Bronchial epithelial cell (primary cell): ENCODE measurements around the gene TMCO6. TPM values are rescaled to one million over a fixed set of nuclear protein-coding genes. Genes with fewer than 3 reads are reported as not detected.

Experiments used
- DNase-seq: peaks from one replicate; pipeline ENCODE4 v3.0.0-alpha.2; 2010; ENCODE audit warnings: low read depth
- FAIRE-seq: peaks from 2 replicates; lab custom pipeline; 2011; peaks lifted over from hg19 to GRCh38; lab: Jason Lieb, UNC
- H3K27me3 ChIP-seq: 2 replicates; pipeline ENCODE4 v1.5.1; 2011; ENCODE audit warnings: low read length; ENCODE audit not compliant: control insufficient read depth, insufficient read depth
- H3K36me3 ChIP-seq: 2 replicates; pipeline ENCODE4 v1.5.1; 2011; ENCODE audit warnings: low read length; ENCODE audit not compliant: control insufficient read depth, insufficient read depth
- H3K4me3 ChIP-seq: 2 replicates; pipeline ENCODE4 v1.5.1; 2011; ENCODE audit warnings: mild to moderate bottlenecking, low read depth, low read length, control low read depth
- total RNA-seq: library from RNA; depleted of rRNA; stranded (reverse); fragments of >200 nt; gene quantifications from 2 replicates; pipeline ENCODE4 v1.2.1, GENCODE V29; 2014
- TF ChIP-seq, protein P1 (sequence below): IDR thresholded peaks from 2 replicates; pipeline ENCODE4 v1.5.1; 2011; ENCODE audit warnings: mild to moderate bottlenecking, moderate library complexity, low read length, control low read depth, inconsistent platforms; ENCODE audit not compliant: insufficient read depth, severe bottlenecking

Gene TMCO6
- total RNA-seq, 1 donor from 2014 or later: 18.2 TPM

DNA sequence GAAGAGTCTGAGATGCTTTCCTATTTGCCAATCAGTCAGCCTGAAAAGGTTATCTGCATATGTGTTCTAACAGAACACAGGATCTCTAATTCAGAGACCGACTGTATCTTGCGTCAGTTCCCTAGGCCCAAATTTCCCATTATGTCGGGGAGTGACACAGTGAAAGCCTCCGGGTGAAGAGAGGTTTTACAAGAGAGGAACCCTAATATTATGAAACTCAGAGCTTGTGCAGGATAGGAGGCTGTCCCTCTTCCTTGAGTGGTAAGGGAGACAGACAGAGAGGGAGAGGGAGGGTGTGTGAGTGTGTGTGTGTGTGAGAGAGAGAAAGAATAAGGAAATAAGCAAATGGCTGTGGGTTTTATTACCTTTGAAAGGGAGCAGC is 8.2 kb upstream of the TMCO6 start:
- no peaks in the 10 kb centered on the region for H3K36me3 ChIP-seq
- H3K27me3 ChIP-seq: no peaks in the 10 kb centered on the region
- H3K4me3 ChIP-seq: no peak overlapping the region
- TF ChIP-seq, protein P1, sequence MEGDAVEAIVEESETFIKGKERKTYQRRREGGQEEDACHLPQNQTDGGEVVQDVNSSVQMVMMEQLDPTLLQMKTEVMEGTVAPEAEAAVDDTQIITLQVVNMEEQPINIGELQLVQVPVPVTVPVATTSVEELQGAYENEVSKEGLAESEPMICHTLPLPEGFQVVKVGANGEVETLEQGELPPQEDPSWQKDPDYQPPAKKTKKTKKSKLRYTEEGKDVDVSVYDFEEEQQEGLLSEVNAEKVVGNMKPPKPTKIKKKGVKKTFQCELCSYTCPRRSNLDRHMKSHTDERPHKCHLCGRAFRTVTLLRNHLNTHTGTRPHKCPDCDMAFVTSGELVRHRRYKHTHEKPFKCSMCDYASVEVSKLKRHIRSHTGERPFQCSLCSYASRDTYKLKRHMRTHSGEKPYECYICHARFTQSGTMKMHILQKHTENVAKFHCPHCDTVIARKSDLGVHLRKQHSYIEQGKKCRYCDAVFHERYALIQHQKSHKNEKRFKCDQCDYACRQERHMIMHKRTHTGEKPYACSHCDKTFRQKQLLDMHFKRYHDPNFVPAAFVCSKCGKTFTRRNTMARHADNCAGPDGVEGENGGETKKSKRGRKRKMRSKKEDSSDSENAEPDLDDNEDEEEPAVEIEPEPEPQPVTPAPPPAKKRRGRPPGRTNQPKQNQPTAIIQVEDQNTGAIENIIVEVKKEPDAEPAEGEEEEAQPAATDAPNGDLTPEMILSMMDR: no peak
- DNase-seq: no peak
- no peak for FAIRE-seq

DNA sequence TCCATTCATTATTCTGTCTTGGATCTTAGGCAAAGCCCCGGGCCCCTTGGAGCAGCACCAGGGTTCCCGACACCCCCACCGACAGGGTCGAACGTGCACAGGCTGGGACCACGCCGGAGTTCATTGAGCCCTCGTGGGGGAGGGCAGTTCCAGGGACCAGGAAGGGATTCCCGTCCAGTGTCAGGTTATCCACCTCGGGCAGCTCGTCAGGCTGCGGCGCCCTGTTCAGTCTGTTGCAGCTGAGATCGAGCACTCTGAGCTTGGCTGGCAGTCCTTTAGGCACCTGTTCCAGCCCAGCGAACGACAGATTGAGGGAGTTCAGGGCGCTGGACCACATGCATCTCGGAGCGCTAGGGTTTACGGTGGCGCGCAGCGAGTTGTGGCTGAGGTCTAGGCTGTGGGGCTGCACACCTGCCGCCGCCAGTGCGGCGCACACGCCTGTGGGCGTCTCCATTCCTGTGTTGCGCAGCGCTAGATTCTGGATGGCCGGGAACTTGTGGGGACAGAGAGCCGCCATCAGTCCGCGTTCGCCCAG is 7.4 kb upstream of the TMCO6 start:
- Histone ChIP-seq H3K4me3 (peak overlapping the region; percentile 23), H3K27me3 (no peaks in the 10 kb centered on the region), H3K36me3 (no peaks in the 10 kb centered on the region)
- FAIRE-seq (no peak), DNase-seq (no peak)
- TF ChIP-seq, protein P1: peak; percentile 3

DNA sequence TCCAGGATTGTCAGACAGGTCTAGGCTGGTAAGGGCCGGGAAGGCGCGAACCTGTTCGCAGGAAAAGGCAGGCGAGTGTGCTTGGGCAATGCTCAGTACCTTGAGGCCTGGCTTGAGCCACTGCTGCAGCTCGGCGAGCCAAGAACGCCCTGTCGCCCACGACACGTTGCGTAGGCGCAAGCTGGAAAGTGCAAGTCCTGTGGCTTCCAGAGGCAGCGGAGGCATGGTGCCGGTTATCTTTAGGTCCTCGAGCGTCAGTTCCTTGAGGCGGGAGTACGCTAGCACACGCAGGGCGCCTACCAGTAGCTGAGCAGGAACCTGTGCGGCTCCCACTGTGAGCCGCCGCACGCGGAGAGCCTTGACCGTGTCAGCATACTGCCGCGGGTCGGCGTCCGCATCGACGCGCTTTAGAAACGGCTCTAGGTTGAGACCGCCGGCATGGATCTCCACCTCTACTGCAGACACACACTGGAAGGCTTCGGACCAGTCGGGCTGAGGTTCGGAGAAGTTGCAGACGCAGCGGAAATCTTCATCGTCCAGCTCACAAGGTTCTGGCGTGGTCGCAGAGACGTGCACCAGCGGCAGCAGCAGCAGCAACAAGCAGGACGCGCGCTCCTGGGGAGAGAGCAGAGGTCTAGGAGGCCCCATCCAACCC is 6.8 kb upstream of the TMCO6 start:
- Histone ChIP-seq H3K27me3 (no peaks in the 10 kb centered on the region), H3K4me3 (peak overlapping the region; percentile 23), H3K36me3 (no peaks in the 10 kb centered on the region)
- FAIRE-seq (no peak), DNase-seq (peak; percentile 79)
- TF ChIP-seq, protein P1: no peak

DNA sequence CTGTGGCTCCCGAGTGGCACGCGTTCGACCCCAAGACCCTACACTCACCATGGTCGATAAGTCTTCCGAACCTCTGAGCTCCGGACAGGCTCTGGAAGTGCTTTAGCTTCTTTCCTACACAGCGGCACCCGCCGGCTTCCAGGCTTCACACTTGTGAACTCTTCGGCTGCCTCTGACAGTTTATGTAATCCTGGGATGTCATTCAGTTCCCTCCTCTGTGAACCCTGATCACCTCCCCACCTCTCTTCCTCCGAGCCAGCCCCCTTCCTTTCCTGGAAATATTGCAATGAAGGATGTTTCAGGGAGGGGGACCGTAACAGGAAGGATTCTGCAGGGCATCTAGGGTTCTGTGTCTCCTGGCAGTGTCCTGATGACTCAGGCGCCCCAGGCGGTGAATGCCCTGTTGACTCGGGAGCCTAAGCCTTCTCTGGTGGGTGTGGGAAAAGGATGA is 6.2 kb upstream of the TMCO6 start, which contains the start of gene CD14:
CD14 (minus strand) TSS at position 155 of the 451 bp plus-strand sequence; CDS start at position 51, 104 bp downstream.
- peak; percentile 61 for DNase-seq
- H3K4me3 ChIP-seq: peak within 1 kb of the TSS; percentile 23
- no peaks in the 10 kb centered on the region for H3K27me3 ChIP-seq
- no peak for FAIRE-seq
- TF ChIP-seq, protein P1: no peak
- no peaks in the 10 kb centered on the region for H3K36me3 ChIP-seq

DNA sequence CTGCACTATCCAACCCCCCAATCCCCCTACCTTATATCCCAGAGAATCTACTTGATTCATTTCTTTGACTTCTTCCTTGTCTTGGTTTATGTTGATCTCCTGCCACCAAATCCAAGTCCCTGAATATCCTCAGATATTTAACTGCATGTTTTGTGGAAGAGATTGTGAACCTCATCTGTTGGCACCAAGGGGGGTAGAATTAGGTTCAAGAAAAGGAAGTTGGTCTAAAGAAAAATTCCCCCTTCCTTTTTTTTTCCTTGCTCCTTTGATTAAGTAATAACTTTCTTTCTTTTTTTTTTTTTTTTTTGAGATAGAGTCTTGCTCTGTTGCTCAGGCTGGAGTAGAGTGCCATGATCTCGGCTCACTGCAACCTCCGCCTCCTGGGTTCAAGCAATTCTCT is 5.8 kb upstream of the TMCO6 start:
- DNase-seq (no peak), FAIRE-seq (no peak)
- Histone ChIP-seq H3K4me3 (no peak overlapping the region), H3K27me3 (no peaks in the 10 kb centered on the region), H3K36me3 (no peaks in the 10 kb centered on the region)
- TF ChIP-seq, protein P1: no peak
